Cardiac muscle cell (in vitro differentiated cells and primary cell): Measurements from ENCODE around the gene IP6K2. TPM values are rescaled to one million over a fixed set of nuclear protein-coding genes. Genes with fewer than 3 reads are reported as not detected.

Experiments used
- DNase-seq, 2 donors: peaks; one replicate each; pipeline versions ENCODE4 v3.0.0 to v3.0.0-alpha.2; 2010 to 2017; ENCODE audit warnings: low read depth in 1 of 2, low spot score in 1 of 2
- H3K27ac ChIP-seq: fragments of 200-600 bp; sonication (generic); 2 replicates; pipeline ENCODE4 v1.5.1; 2016
- H3K27me3 ChIP-seq: fragments of 200-600 bp; sonication (generic); 2 replicates; pipeline ENCODE4 v1.6.0; 2016; ENCODE audit warnings: control low read depth
- H3K36me3 ChIP-seq: fragments of 200-600 bp; sonication (generic); 2 replicates; pipeline ENCODE4 v1.5.1; 2016; ENCODE audit warnings: control low read depth
- H3K4me1 ChIP-seq: fragments of 200-600 bp; sonication (generic); 2 replicates; pipeline ENCODE4 v1.8.1; 2017; ENCODE audit warnings: low read depth, mild to moderate bottlenecking, mixed run types
- H3K4me3 ChIP-seq: fragments of 200-600 bp; sonication (generic); 2 replicates; pipeline ENCODE4 v1.5.1; 2016; ENCODE audit warnings: mild to moderate bottlenecking
- H3K9me3 ChIP-seq: fragments of 200-600 bp; sonication (generic); 2 replicates; pipeline ENCODE4 v1.5.1; 2017; ENCODE audit warnings: low read depth, mild to moderate bottlenecking, control low read depth
- polyA plus RNA-seq: library from polyadenylated mRNA; unstranded; fragments of >200 nt; fragmentation: Nextera tagmentation; extraction: Ambion mirVana; gene quantifications from 2 replicates; pipeline ENCODE4 v1.2.1, GENCODE V29; 2016
- total RNA-seq: library from RNA; depleted of rRNA; stranded (reverse); fragments of >200 nt; gene quantifications from 2 replicates; pipeline ENCODE4 v1.2.3, GENCODE V29; 2016
- TF ChIP-seq, protein P1 (sequence below): IDR thresholded peaks from 2 replicates; pipeline ENCODE4 v1.5.1; 2012; ENCODE audit warnings: low read depth, mild to moderate bottlenecking, low read length

The IP6K2 gene
- total and polyA plus RNA-seq, 2 experiments from 2014 or later, result 119 to 130 TPM

DNA sequence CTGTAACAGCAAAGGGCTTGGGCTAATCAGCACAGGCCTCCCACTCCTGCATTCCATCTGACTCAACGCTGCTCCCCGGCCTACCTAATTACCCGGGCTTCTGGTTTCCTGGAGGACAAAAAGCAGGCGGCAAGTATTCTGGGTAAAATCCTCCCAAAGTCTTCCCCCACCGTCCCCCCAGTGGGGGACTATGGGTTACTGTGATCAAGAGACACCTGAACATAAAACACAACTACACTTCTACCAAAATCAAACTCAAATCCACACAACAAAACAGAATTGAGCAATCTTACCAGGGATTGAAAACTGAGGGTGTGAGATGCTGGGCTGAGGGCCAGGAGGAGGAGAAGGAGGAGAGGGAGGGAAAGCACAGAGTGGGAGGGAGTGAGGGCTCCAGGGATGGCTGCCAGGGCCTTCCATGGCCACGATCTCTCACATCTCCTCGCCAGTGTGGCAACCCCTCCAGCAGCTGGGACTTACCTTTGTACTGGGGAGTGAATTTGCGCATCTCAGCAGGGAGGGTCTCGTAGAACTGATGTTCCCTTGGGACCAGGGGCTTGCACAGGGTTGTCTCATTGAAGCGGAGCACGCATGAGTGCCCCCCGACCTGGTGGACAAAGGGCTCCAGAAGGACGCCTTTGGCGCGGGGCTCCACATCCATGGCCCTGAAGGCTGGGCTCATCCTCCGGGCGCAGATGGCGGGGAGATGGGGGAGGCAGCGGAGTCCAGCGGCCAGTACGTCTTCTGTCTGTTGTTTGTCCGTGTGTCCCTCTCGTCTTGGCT, 22.2 kb downstream of the IP6K2 start:
- peak overlapping the region; percentile 39 for H3K27ac ChIP-seq
- DNase-seq, result peak in 1 of 2 donors; percentile 96
- no peaks in the 10 kb centered on the region for H3K27me3 ChIP-seq
- H3K4me3 ChIP-seq, result no peak overlapping the region
- H3K9me3 ChIP-seq, result no peaks in the 10 kb centered on the region
- TF ChIP-seq, protein P1, sequence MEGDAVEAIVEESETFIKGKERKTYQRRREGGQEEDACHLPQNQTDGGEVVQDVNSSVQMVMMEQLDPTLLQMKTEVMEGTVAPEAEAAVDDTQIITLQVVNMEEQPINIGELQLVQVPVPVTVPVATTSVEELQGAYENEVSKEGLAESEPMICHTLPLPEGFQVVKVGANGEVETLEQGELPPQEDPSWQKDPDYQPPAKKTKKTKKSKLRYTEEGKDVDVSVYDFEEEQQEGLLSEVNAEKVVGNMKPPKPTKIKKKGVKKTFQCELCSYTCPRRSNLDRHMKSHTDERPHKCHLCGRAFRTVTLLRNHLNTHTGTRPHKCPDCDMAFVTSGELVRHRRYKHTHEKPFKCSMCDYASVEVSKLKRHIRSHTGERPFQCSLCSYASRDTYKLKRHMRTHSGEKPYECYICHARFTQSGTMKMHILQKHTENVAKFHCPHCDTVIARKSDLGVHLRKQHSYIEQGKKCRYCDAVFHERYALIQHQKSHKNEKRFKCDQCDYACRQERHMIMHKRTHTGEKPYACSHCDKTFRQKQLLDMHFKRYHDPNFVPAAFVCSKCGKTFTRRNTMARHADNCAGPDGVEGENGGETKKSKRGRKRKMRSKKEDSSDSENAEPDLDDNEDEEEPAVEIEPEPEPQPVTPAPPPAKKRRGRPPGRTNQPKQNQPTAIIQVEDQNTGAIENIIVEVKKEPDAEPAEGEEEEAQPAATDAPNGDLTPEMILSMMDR, result no peak
- no peaks in the 10 kb centered on the region for H3K4me1 ChIP-seq
- H3K36me3 ChIP-seq, result peaks cover 57% of the 10 kb centered on the region

DNA sequence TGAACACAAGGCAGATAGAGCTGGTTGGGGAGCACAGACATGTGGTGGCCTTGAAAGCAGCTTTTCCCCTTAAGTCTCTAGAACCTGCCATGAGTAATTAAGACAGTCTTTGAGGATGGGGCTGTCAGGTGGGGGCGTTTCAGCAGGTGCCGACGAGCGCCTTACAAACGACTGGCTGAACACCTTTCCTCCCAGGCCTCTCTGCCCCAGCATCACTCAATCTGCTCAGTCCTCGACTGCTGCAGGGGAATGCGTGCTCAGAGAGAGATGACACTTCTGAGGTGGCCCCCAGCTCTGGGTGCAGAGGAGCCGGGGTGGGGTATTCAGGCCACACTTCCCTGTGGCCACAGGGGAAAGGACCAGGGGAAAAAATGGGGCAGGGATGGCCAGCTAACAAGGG, 23.2 kb downstream of the IP6K2 start:
- TF ChIP-seq, protein P1, result no peak
- Histone ChIP-seq H3K9me3 (no peaks in the 10 kb centered on the region), H3K36me3 (peaks cover 57% of the 10 kb centered on the region), H3K4me3 (no peak overlapping the region), H3K27ac (peak overlapping the region; percentile 39), H3K27me3 (no peaks in the 10 kb centered on the region), H3K4me1 (no peaks in the 10 kb centered on the region)
- DNase-seq, result no peak

DNA sequence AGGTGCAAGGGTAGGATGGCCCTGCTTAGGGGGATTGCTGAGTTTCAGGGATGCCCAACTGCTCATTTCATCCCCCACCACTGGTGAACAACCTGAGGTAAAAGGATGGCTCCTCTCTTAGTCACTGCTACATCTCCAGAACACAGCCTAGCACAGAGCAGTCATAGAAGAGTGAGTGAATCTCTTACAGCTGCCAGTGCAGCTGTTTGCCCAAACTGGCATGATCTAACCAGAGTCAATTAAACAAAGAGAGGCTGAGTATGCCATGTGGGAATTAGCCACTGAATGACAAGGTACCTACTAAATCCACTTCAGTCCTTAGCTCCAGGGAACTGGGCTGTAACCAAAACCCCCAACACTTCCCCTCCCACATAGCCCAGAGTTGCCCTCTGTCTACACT, 24.5 kb downstream of the IP6K2 start:
- no peak overlapping the region for H3K4me3 ChIP-seq
- H3K36me3 ChIP-seq, result peaks cover 68% of the 10 kb centered on the region
- no peaks in the 10 kb centered on the region for H3K4me1 ChIP-seq
- no peaks in the 10 kb centered on the region for H3K27me3 ChIP-seq
- TF ChIP-seq, protein P1, result no peak
- no peak for DNase-seq
- H3K9me3 ChIP-seq, result no peaks in the 10 kb centered on the region
- no peak overlapping the region for H3K27ac ChIP-seq

DNA sequence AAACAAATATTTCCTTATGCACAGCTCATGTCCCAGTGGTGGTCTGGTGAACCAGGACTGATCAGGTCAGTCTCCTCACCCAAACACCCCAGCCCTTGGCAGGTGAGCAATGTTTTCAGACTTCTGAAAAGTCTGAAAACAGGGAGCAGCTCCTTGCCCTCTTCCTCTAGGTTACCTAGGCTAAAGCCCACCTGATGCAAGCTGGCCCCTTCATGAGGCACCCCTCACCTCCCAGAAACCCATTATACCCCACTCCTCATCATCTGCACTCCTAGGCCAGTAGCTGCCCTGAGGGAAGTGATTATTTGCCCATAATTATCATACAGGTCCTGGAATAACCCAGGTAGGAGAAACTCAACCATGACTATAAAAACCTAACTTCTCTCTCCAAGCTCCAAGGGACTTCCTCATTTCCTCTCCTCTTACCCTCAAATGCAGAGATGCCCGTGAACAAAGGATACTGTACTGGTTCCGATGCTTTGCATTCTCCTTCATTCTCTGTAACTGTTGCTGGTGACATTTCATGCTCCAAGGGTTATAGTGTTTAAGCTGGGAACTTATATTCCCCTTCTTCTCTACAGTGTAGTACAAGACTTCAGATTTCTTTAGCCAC, 26.1 kb downstream of the IP6K2 start:
- peaks cover 70% of the 10 kb centered on the region for H3K36me3 ChIP-seq
- no peak overlapping the region for H3K27ac ChIP-seq
- no peaks in the 10 kb centered on the region for H3K9me3 ChIP-seq
- DNase-seq, result no peak
- H3K4me3 ChIP-seq, result no peak overlapping the region
- H3K27me3 ChIP-seq, result no peaks in the 10 kb centered on the region
- no peaks in the 10 kb centered on the region for H3K4me1 ChIP-seq
- TF ChIP-seq, protein P1, result no peak

DNA sequence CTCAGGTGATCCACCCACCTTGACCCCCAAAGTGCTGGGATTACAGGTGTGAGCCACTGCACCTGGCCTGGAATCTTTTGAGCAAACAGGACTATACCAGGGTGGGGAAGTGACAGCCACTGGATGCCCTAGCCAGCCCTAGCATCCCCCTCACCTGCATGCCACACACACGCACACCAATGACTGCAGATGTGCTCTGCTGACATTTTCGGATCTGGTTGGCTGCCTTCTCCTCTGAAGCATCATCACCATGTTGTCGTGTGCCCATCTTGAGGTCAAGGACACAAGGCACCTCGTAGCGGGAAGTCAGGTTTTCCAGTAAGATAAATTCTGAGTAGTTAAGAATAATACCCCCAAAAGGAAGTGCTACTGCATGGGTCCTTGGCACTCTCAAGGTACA, 27.6 kb downstream of the IP6K2 start:
- H3K27me3 ChIP-seq, result no peaks in the 10 kb centered on the region
- peaks cover 6% of the 10 kb centered on the region for H3K4me1 ChIP-seq
- no peak for DNase-seq
- TF ChIP-seq, protein P1, result no peak
- H3K36me3 ChIP-seq, result peaks cover 59% of the 10 kb centered on the region
- no peak overlapping the region for H3K27ac ChIP-seq
- H3K9me3 ChIP-seq, result no peaks in the 10 kb centered on the region
- H3K4me3 ChIP-seq, result no peak overlapping the region
